NOMO-1 treated with dmso at 0.1 percent for 144 hours (cell line): ENCODE measurements around the gene PRM2.

Experiments
- DNase-seq: peaks from one replicate; lab custom pipeline; 2025; ENCODE audit not compliant: unreplicated experiment; lab: John Stamatoyannopoulos, UW

PRM2 gene

GRCh38 chr16:11264155-11264832 is 12.0 kb downstream of the PRM2 start:
- peak; percentile 81 for DNase-seq

- DNase-seq = no peak
Measured at GRCh38 chr16:11263737-11264136, 12.5 kb downstream of the PRM2 start.

GRCh38 chr16:11262915-11263314 is 13.4 kb downstream of the PRM2 start:
- DNase-seq = no peak

- no peak for DNase-seq
Measured at GRCh38 chr16:11260596-11260966, 15.7 kb downstream of the PRM2 start.

- DNase-seq = no peak
Measured at GRCh38 chr16:11259655-11260595, 16.4 kb downstream of the PRM2 start.

- no peak for DNase-seq
Measured at GRCh38 chr16:11258553-11259492, 17.5 kb downstream of the PRM2 start.

GRCh38 chr16:11257131-11257938 is 18.9 kb downstream of the PRM2 start:
- DNase-seq = peak; percentile 43

- no peak for DNase-seq
Measured at GRCh38 chr16:11256661-11257130, 19.6 kb downstream of the PRM2 start.

GRCh38 chr16:11255737-11256660 is 20.3 kb downstream of the PRM2 start, which contains the start of gene SOCS1:
TSS of gene SOCS1 (minus strand) at chr16:11256204. CDS start at chr16:11255478, 726 bp downstream.
- DNase-seq = peak; percentile 75

- peak; percentile 21 for DNase-seq
Measured at GRCh38 chr16:11254913-11255736, 21.2 kb downstream of the PRM2 start.

GRCh38 chr16:11253995-11254912 is 22.0 kb downstream of the PRM2 start:
- DNase-seq = no peak

- no peak for DNase-seq
Measured at GRCh38 chr16:11253009-11253994, 23.0 kb downstream of the PRM2 start.

- DNase-seq = no peak
Measured at GRCh38 chr16:11252482-11252931, 23.8 kb downstream of the PRM2 start.

GRCh38 chr16:11251525-11252481 is 24.5 kb downstream of the PRM2 start:
- DNase-seq = no peak
